GM18907 (cell line): ENCODE measurements around the gene RSBN1L.

ENCODE experiments used
- ATAC-seq: cut with Tn5 transposase; IDR thresholded peaks from one replicate; pipeline ENCODE4 v1.9.1; 2021; ENCODE audit warnings: mild to moderate bottlenecking, moderate library complexity; ENCODE audit not compliant: unreplicated experiment

RSBN1L gene

GRCh38 chr7:77799078-77799964 lies 103.1 kb downstream of the RSBN1L start:
- peak; percentile 3 for ATAC-seq

- ATAC-seq: no peak
These were observed 103.9 kb downstream of the RSBN1L start for GRCh38 chr7:77800158-77800557.

GRCh38 chr7:77800730-77801129 lies 104.5 kb downstream of the RSBN1L start:
- ATAC-seq: no peak

GRCh38 chr7:77802557-77803405 lies 106.5 kb downstream of the RSBN1L start:
- ATAC-seq: no peak

GRCh38 chr7:77806425-77806824 lies 110.2 kb downstream of the RSBN1L start:
- ATAC-seq: no peak

GRCh38 chr7:77808517-77808916 lies 112.3 kb downstream of the RSBN1L start:
- ATAC-seq: no peak

- ATAC-seq: no peak
These were observed 115.4 kb downstream of the RSBN1L start for GRCh38 chr7:77811516-77812289.

- no peak for ATAC-seq
These were observed 116.0 kb downstream of the RSBN1L start for GRCh38 chr7:77812290-77812685.

GRCh38 chr7:77813180-77813579 lies 116.9 kb downstream of the RSBN1L start:
- no peak for ATAC-seq

GRCh38 chr7:77819021-77819420 lies 122.8 kb downstream of the RSBN1L start:
- no peak for ATAC-seq

- no peak for ATAC-seq
These were observed 124.7 kb downstream of the RSBN1L start for GRCh38 chr7:77820967-77821366.

- no peak for ATAC-seq
These were observed 126.0 kb downstream of the RSBN1L start for GRCh38 chr7:77822269-77822668.

- ATAC-seq: no peak
These were observed 127.5 kb downstream of the RSBN1L start for GRCh38 chr7:77823787-77824186.

- ATAC-seq: no peak
These were observed 128.4 kb downstream of the RSBN1L start for GRCh38 chr7:77824636-77825035.

GRCh38 chr7:77825131-77825530 lies 128.9 kb downstream of the RSBN1L start:
- no peak for ATAC-seq

- ATAC-seq: no peak
These were observed 130.0 kb downstream of the RSBN1L start for GRCh38 chr7:77826300-77826699.

- no peak for ATAC-seq
These were observed 131.7 kb downstream of the RSBN1L start for GRCh38 chr7:77827999-77828398.

- ATAC-seq: no peak
These were observed 134.5 kb downstream of the RSBN1L start for GRCh38 chr7:77830649-77831355.

- ATAC-seq: no peak
These were observed 135.2 kb downstream of the RSBN1L start for GRCh38 chr7:77831481-77831880.

GRCh38 chr7:77831953-77832352 lies 135.7 kb downstream of the RSBN1L start:
- ATAC-seq: no peak
